H1 (cell line): ENCODE results near the gene COL5A1. TPM values are rescaled to one million over a fixed set of nuclear protein-coding genes. Genes with fewer than 3 reads are reported as not detected.
A peak's percentile ranks its signal among the peaks of the same experiment; 100 is the strongest.

ENCODE experiments used
- CTCF ChIA-PET: fragments of 300-600 bp; sonication (Branson Sonifier 250); formaldehyde crosslinking; loops from one replicate; lab custom pipeline; 2021; ENCODE audit not compliant: partially characterized antibody; lab: Charles Lee
- POLR2A ChIA-PET: fragments of 300-600 bp; sonication (Branson Sonifier 250); formaldehyde crosslinking; loops from one replicate; lab custom pipeline; 2021; ENCODE audit warnings: inconsistent platforms; ENCODE audit not compliant: partially characterized antibody; lab: Charles Lee
- DNase-seq, 2 experiments: peaks; one replicate each; pipeline versions ENCODE4 v3.0.0 to v3.0.0-alpha.2; 2010 to 2022; ENCODE audit warnings: low spot score in 2 of 2, low read depth in 1 of 2, mixed read lengths in 1 of 2
- FAIRE-seq: peaks from 2 replicates; lab custom pipeline; 2011; peaks lifted over from hg19 to GRCh38; lab: Jason Lieb, UNC
- H2AFZ ChIP-seq: 2 replicates; pipeline ENCODE4 v1.8.1; 2012; ENCODE audit warnings: low read length, inconsistent platforms
- H2AK5ac ChIP-seq: 2 replicates; pipeline ENCODE4 v1.6.1; 2013; ENCODE audit warnings: low read depth, low read length
- H2BK120ac ChIP-seq: replicated peaks from 2 replicates; pipeline ENCODE3; 2013; ENCODE audit warnings: low read depth, low read length, inconsistent platforms
- H2BK12ac ChIP-seq: 2 replicates; pipeline ENCODE4 v1.6.1; 2013; ENCODE audit warnings: low read depth, low read length
- H2BK15ac ChIP-seq: 2 replicates; pipeline ENCODE4 v1.6.1; 2013; ENCODE audit warnings: low read length
- H2BK20ac ChIP-seq: 2 replicates; pipeline ENCODE4 v1.6.1; 2013; ENCODE audit warnings: low read length
- H2BK5ac ChIP-seq: 2 replicates; pipeline ENCODE4 v1.6.1; 2013; ENCODE audit warnings: low read depth, low read length
- H3K14ac ChIP-seq: 2 replicates; pipeline ENCODE4 v1.6.1; 2013; ENCODE audit warnings: inconsistent platforms; ENCODE audit not compliant: insufficient read length
- H3K18ac ChIP-seq: 2 replicates; pipeline ENCODE4 v1.6.1; 2013; ENCODE audit warnings: low read length; ENCODE audit errors: extremely low read depth
- H3K23ac ChIP-seq: 2 replicates; pipeline ENCODE4 v1.6.1; 2013; ENCODE audit warnings: inconsistent platforms; ENCODE audit not compliant: insufficient read length
- H3K23me2 ChIP-seq: 2 replicates; pipeline ENCODE4 v1.6.1; 2013; ENCODE audit warnings: low read depth, low read length
- H3K27ac ChIP-seq: 2 replicates; pipeline ENCODE4 v1.6.1; 2011; ENCODE audit warnings: low read depth, low read length, inconsistent platforms
- H3K27me3 ChIP-seq, 4 experiments: replicated peaks in 1 of 4; 1 replicate in 1 of 4; 2 replicates in 3 of 4; pipeline versions ENCODE4 v1.6.1 to v1.8.1; 2011 to 2013; ENCODE audit warnings: low read length in 3 of 4, mild to moderate bottlenecking in 3 of 4, inconsistent platforms in 2 of 4, mixed read lengths in 2 of 4, moderate library complexity in 1 of 4; ENCODE audit not compliant: control insufficient read depth in 3 of 4, insufficient read depth in 3 of 4; ENCODE audit errors: extremely low read depth in 1 of 4
- H3K36me3 ChIP-seq, 4 experiments: 2 replicates each; pipeline versions ENCODE4 v1.6.1 to v1.8.1; 2011 to 2013; ENCODE audit warnings: mild to moderate bottlenecking in 4 of 4, low read length in 3 of 4, moderate library complexity in 2 of 4, control low read depth in 1 of 4, inconsistent platforms in 1 of 4; ENCODE audit not compliant: insufficient read depth in 4 of 4, control insufficient read depth in 2 of 4
- H3K4ac ChIP-seq: replicated peaks from 2 replicates; pipeline ENCODE3; 2013; ENCODE audit warnings: low read length, low read depth, mixed read lengths, inconsistent platforms; ENCODE audit not compliant: insufficient read length
- H3K4me1 ChIP-seq, 4 experiments: replicated peaks in 1 of 4; 1 replicate in 1 of 4; 2 replicates in 3 of 4; pipeline versions ENCODE4 v1.6.1 to v1.8.1; 2011 to 2013; ENCODE audit warnings: low read length in 3 of 4, inconsistent platforms in 2 of 4, mixed read lengths in 1 of 4; ENCODE audit not compliant: insufficient read depth in 4 of 4, control insufficient read depth in 3 of 4
- H3K4me2 ChIP-seq, 2 experiments: 2 replicates each; pipeline versions ENCODE4 v1.6.1 to v1.8.1; 2011 to 2013; ENCODE audit warnings: low read depth in 2 of 2, low read length in 2 of 2, control low read depth in 1 of 2, inconsistent platforms in 1 of 2, mild to moderate bottlenecking in 1 of 2; ENCODE audit not compliant: insufficient read depth in 1 of 2
- H3K4me3 ChIP-seq, 4 experiments: fragments of 200-600, 300-600 bp in 1 of 4; sonication (generic), shearing (Covaris generic), sonication (Bioruptor Twin) in 1 of 4; 2 replicates each; pipeline versions ENCODE4 v1.5.1 to v1.8.1; 2011 to 2016; ENCODE audit warnings: low read length in 4 of 4, low read depth in 3 of 4, control low read depth in 2 of 4, inconsistent platforms in 2 of 4, mild to moderate bottlenecking in 2 of 4, mixed read lengths in 1 of 4, moderate library complexity in 1 of 4; ENCODE audit not compliant: insufficient read depth in 2 of 4; ENCODE audit errors: extremely low read depth in 1 of 4
- H3K56ac ChIP-seq: replicated peaks from 2 replicates; pipeline ENCODE3; 2013; ENCODE audit warnings: low read depth, mild to moderate bottlenecking, mixed read lengths, low read length, inconsistent platforms; ENCODE audit not compliant: insufficient read length
- H3K79me1 ChIP-seq: 2 replicates; pipeline ENCODE4 v1.6.1; 2013; ENCODE audit warnings: low read depth, low read length, control low read depth
- H3K79me2 ChIP-seq, 2 experiments: 2 replicates each; pipeline versions ENCODE4 v1.6.1 to v1.8.1; 2012 to 2013; ENCODE audit warnings: low read length in 2 of 2, mild to moderate bottlenecking in 2 of 2, inconsistent platforms in 1 of 2; ENCODE audit not compliant: insufficient read depth in 2 of 2, control insufficient read depth in 1 of 2
- H3K9ac ChIP-seq, 4 experiments: replicated peaks in 1 of 4; 1 replicate in 1 of 4; 2 replicates in 3 of 4; pipeline versions ENCODE4 v1.6.1 to v1.8.1; 2011 to 2013; ENCODE audit warnings: low read depth in 3 of 4, low read length in 3 of 4, control low read depth in 2 of 4, mild to moderate bottlenecking in 2 of 4, moderate library complexity in 2 of 4, inconsistent platforms in 1 of 4; ENCODE audit errors: extremely low read depth in 1 of 4
- H3K9me3 ChIP-seq, 2 experiments: 2 replicates each; pipeline versions ENCODE4 v1.6.1 to v1.8.1; 2012 to 2013; ENCODE audit warnings: mild to moderate bottlenecking in 2 of 2, moderate library complexity in 2 of 2, control low read depth in 1 of 2, inconsistent platforms in 1 of 2, low read depth in 1 of 2, low read length in 1 of 2, mixed read lengths in 1 of 2; ENCODE audit not compliant: insufficient read depth in 2 of 2
- H4K20me1 ChIP-seq, 2 experiments: replicated peaks in 1 of 2; 2 replicates each; pipeline versions ENCODE3 to v1.8.1; 2011 to 2013; ENCODE audit warnings: inconsistent platforms in 2 of 2, low read length in 2 of 2, mild to moderate bottlenecking in 1 of 2; ENCODE audit not compliant: insufficient read depth in 2 of 2, control insufficient read depth in 1 of 2
- H4K5ac ChIP-seq: 2 replicates; pipeline ENCODE4 v1.6.1; 2013; ENCODE audit warnings: low read length, low read depth, mixed read lengths, inconsistent platforms; ENCODE audit not compliant: insufficient read length
- H4K8ac ChIP-seq: 2 replicates; pipeline ENCODE4 v1.8.0; 2013; ENCODE audit warnings: mild to moderate bottlenecking, moderate library complexity, low read length, inconsistent platforms; ENCODE audit not compliant: insufficient read depth; ENCODE audit errors: extremely low read depth
- H4K91ac ChIP-seq: replicated peaks from 2 replicates; pipeline ENCODE3; 2013; ENCODE audit warnings: low read length, mixed read lengths, inconsistent platforms; ENCODE audit not compliant: insufficient read length
- BRCA1 ChIP-seq: IDR thresholded peaks from 2 replicates; pipeline ENCODE4 v1.6.1; 2012; ENCODE audit warnings: low read depth, low read length, improper control_type of control experiment
- CREB1 ChIP-seq: IDR thresholded peaks from 2 replicates; pipeline ENCODE4 v1.6.1; 2012; ENCODE audit warnings: inconsistent platforms
- CTCF ChIP-seq, 3 experiments: IDR thresholded peaks; 1 replicate in 2 of 3; 2 replicates in 1 of 3; pipeline versions ENCODE4 v1.5.1 to v1.6.1; 2011; ENCODE audit warnings: low read length in 3 of 3, mild to moderate bottlenecking in 3 of 3, inconsistent platforms in 2 of 3, low read depth in 1 of 3, moderate library complexity in 1 of 3; ENCODE audit not compliant: insufficient read depth in 1 of 3; ENCODE audit errors: control extremely low read depth in 1 of 3
- EP300 ChIP-seq, 2 experiments: IDR thresholded peaks; 1 replicate in 1 of 2; 2 replicates in 1 of 2; pipeline ENCODE4 v1.6.1; 2011 to 2012; ENCODE audit warnings: low read depth in 2 of 2, low read length in 2 of 2, mild to moderate bottlenecking in 2 of 2, borderline replicate concordance in 1 of 2, inconsistent platforms in 1 of 2, moderate library complexity in 1 of 2
- GTF2F1 ChIP-seq: IDR thresholded peaks from 2 replicates; pipeline ENCODE4 v1.6.1; 2012; ENCODE audit warnings: low read depth, low read length, improper control_type of control experiment, borderline replicate concordance
- JUND ChIP-seq: IDR thresholded peaks from 2 replicates; pipeline ENCODE4 v1.6.1; 2011; ENCODE audit warnings: mild to moderate bottlenecking, improper control_type of control experiment, low read length
- RAD21 ChIP-seq, 2 experiments: IDR thresholded peaks in 1 of 2; conservative IDR thresholded peaks in 1 of 2; 2 replicates each; pipeline ENCODE4 v1.6.1; 2011; ENCODE audit warnings: low read depth in 2 of 2, low read length in 2 of 2, improper control_type of control experiment in 1 of 2, inconsistent platforms in 1 of 2, mild to moderate bottlenecking in 1 of 2, moderate library complexity in 1 of 2
- SUZ12 ChIP-seq: fragments of 200-600 bp; sonication (generic); IDR thresholded peaks from 2 replicates; pipeline ENCODE4 v1.6.1; 2012; ENCODE audit warnings: mild to moderate bottlenecking, inconsistent platforms, low read length, moderate library complexity, mixed read lengths
- WGBS, 2 experiments: shearing (Covaris generic) in 1 of 2; methylation state at CpG; one replicate each; pipeline versions ENCODE4 v1.1.6 to v1.1.7; 2013 to 2015; ENCODE audit warnings: low lambda C conversion rate in 2 of 2, mixed read lengths in 2 of 2, inconsistent platforms in 1 of 2, low coverage in 1 of 2, missing lambda C conversion rate in 1 of 2; ENCODE audit not compliant: insufficient replicate concordance in 2 of 2, insufficient coverage in 1 of 2, insufficient read length in 1 of 2; ENCODE audit errors: extremely low coverage in 1 of 2, missing lambda C conversion rate in 1 of 2; 5-methylcytosine and 5-hydroxymethylcytosine counted together
- polyA plus RNA-seq, 7 experiments: library from polyadenylated mRNA; depleted of rRNA in 3 of 7; stranded (reverse) in 5 of 7; unstranded in 2 of 7; fragments of >200 nt in 5 of 7; fragments of 200-250 nt in 2 of 7; gene quantifications; 1 replicate in 5 of 7; 2 replicates in 1 of 7; 4 replicates in 1 of 7; pipeline versions ENCODE4 v1.2.1 to v1.2.3, GENCODE V29; 2011 to 2013; ENCODE audit warnings: missing spikeins in 2 of 7, mixed read lengths in 2 of 7
- total RNA-seq: library from RNA; stranded (reverse); fragmentation: NEBNext Ultra II Directional; extraction: Animal tissue kit (Norgen Biotek cat#: 25700); gene quantifications from 2 replicates; pipeline ENCODE4 v1.2.1, GENCODE V29; 2021

The COL5A1 gene
- total and polyA plus RNA-seq, 2 of the 8 experiments (the other 6 are each of a cell fraction or from before 2014, with no cell fraction given), result 3.8 to 12.0 TPM

GRCh38 chr9:134698587-134699342, 57.2 kb downstream of the COL5A1 start:
- peaks cover 0 to 10% (median 3%) of the 10 kb centered on the region in 4 experiments; a peak in 4 of 7 replicates for H3K4me1 ChIP-seq
- no peaks in the 10 kb centered on the region for H3K27me3 ChIP-seq
- no peaks in the 10 kb centered on the region for H3K9me3 ChIP-seq
- no peak overlapping the region for H3K27ac ChIP-seq
- no peak overlapping the region for H3K56ac ChIP-seq
- peak overlapping the region in 1 of 2 experiments; percentile 25; a peak in 1 of 4 replicates for H3K4me2 ChIP-seq
- H3K18ac ChIP-seq, result peak overlapping the region; percentile 15; the same call in 1 of the 2 replicates
- ChIA-PET CTCF (interaction anchor here (0.6 to 2.5 kb wide), 33 partner anchors 8 to 673 kb away, joined by 3 to 30 read pairs (median 4); no protein-coding TSS in a partner anchor), POLR2A (no interaction called here)
- H2BK20ac ChIP-seq, result no peak overlapping the region
- no peak overlapping the region for H2AK5ac ChIP-seq
- H3K4me3 ChIP-seq, result no peak overlapping the region
- H2BK15ac ChIP-seq, result no peak overlapping the region
- H2BK5ac ChIP-seq, result no peak overlapping the region; the same call in 1 of the 2 replicates
- FAIRE-seq (peak; percentile 89), DNase-seq (peak; percentile 82 to 95)
- H2AFZ ChIP-seq, result no peak overlapping the region
- no peaks in the 10 kb centered on the region; a peak in 2 of 8 replicates for H3K36me3 ChIP-seq
- H4K8ac ChIP-seq, result no peak overlapping the region
- no peak overlapping the region for H2BK120ac ChIP-seq
- H3K14ac ChIP-seq, result no peak overlapping the region
- H3K79me1 ChIP-seq, result no peaks in the 10 kb centered on the region; the same call in 1 of the 2 replicates
- 37% methylated on average over 17 of the region's 19 CpGs; no CpG with 5 or more reads in 1 of the 2 experiments for WGBS, 2 experiments
- H4K5ac ChIP-seq, result peak overlapping the region; percentile 22
- no peak overlapping the region; a peak in 1 of 7 replicates for H3K9ac ChIP-seq
- H2BK12ac ChIP-seq, result no peak overlapping the region; the same call in 1 of the 2 replicates
- H3K4ac ChIP-seq, result peak overlapping the region; percentile 89
- peak overlapping the region; percentile 83 for H4K91ac ChIP-seq
- no peak overlapping the region for H3K23ac ChIP-seq
- peaks cover 0 to 3% of the 10 kb centered on the region in 2 experiments for H4K20me1 ChIP-seq
- no peaks in the 10 kb centered on the region for H3K23me2 ChIP-seq
- no peaks in the 10 kb centered on the region for H3K79me2 ChIP-seq
- peak; percentile 32; the same call in 1 of the 2 replicates for TF ChIP-seq JUND
- no peak for TF ChIP-seq SUZ12
- peak; percentile 87 for TF ChIP-seq CREB1
- TF ChIP-seq BRCA1, result no peak
- TF ChIP-seq RAD21 (IDR thresholded peaks at IDR 0.05 in 1 of 2, conservative IDR thresholded peaks at IDR 0.05 in 1 of 2; ENCODE audit: low read depth in 2 of 2, low read length in 2 of 2), result peak; percentile 96
- TF ChIP-seq GTF2F1, result no peak
- peak in 1 of 2 experiments; percentile 36; a peak in 1 of 3 replicates for TF ChIP-seq EP300 (IDR thresholded peaks at IDR 0.05; ENCODE audit: borderline replicate concordance in 1 of 2, low read depth in 2 of 2, low read length in 2 of 2)
- peak in 2 of 3 experiments; percentile 99 to 100; a peak in 3 of 4 replicates for TF ChIP-seq CTCF (IDR thresholded peaks at IDR 0.05; ENCODE audit: control extremely low read depth in 1 of 3, insufficient read depth in 1 of 3, low read depth in 1 of 3, low read length in 3 of 3)
